Stimulated activated CD8-positive, alpha-beta memory T cell treated with anti-CD3 and anti-CD28 coated beads, Interleukin-12 subunit alpha, Interleukin-12 subunit beta, amount 100 ng/mL, for 24 hours (primary cell): ENCODE data around the gene GOLGA6B.
"Not testable (repeated sequence)": the region's sequence is repeated elsewhere in the genome, so short reads cannot be mapped to it uniquely, and the experiment has no call there.

ENCODE experiments used
- DNase-seq: peaks from one replicate; pipeline ENCODE4 v3.0.0-alpha.2; 2020; ENCODE audit errors: extremely low read depth

GOLGA6B gene, protein sequence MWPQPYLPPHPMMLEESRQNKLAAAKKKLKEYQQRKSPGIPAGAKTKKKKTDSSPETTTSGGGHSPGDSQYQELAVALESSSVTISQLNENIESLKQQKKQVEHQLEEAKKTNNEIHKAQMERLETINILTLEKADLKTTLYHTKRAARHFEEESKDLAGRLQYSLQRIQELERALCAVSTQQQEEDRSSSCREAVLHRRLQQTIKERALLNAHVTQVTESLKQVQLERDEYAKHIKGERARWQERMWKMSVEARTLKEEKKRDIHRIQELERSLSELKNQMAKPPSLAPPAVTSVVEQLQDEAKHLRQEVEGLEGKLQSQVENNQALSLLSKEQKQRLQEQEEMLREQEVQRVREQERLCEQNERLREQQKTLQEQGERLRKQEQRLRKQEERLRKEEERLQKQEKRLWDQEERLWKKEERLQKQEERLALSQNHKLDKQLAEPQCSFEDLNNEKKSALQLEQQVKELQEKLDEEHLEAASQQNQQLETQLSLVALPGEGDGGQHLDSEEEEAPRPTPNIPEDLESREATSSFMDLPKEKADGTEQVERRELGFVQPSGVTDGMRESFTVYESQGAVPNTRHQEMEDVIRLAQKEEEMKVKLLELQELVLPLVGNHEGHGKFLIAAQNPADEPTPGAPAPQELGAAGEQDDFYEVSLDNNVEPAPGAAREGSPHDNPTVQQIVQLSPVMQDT

DNA sequence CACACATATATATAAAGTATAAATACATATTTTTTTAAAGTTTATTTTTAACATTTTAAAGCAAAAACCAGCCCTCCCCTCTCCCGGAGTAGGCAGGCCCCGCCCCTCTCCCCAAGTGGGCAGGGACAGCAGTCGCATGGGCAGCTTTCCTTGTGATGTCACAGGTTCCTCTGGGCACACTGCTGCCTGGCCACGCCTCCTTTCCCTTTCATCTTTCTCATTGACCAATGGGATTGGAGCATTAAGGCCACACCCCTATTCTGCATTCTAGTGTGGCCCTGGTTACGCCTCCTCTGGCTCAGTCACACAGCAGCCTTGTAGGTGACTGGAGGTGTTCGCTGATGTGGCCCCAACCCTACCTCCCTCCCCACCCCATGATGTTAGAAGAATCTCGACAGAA, at the start of gene GOLGA6B:
Gene GOLGA6B (plus strand): TSS at position 301 of the 400 bp plus-strand sequence. CDS start 41 bp downstream, at position 342.
- not testable (repeated sequence) for DNase-seq

GRCh38 chr15:72604794-72605193, 49.7 kb upstream of the GOLGA6B start:
- DNase-seq, result no peak

DNA sequence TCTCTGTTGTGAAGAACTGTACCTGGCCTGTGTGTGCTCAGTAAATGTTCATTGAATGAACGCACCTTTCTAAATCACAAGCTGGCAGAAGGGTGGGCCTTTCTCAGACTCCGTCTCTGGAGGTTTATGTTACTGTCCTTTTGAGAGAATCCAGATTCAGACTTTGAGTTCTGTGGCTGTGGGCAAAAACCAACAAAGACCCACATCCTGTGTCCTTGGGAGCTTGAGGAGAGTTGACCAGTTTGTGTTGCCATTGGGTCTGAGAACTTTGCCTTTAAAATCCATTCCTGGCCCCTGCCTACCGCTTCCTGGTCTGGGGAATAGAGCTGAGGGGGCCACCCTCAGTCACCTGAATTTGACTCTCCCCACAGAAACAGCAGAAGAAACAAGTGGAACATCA, 46.4 kb upstream of the GOLGA6B start:
- not testable (repeated sequence) for DNase-seq

- DNase-seq, result no peak
These were observed 44.6 kb upstream of the GOLGA6B start for GRCh38 chr15:72609862-72610261.

- not testable (repeated sequence) for DNase-seq
These were observed 42.2 kb upstream of the GOLGA6B start for GRCh38 chr15:72612324-72612723.

DNA sequence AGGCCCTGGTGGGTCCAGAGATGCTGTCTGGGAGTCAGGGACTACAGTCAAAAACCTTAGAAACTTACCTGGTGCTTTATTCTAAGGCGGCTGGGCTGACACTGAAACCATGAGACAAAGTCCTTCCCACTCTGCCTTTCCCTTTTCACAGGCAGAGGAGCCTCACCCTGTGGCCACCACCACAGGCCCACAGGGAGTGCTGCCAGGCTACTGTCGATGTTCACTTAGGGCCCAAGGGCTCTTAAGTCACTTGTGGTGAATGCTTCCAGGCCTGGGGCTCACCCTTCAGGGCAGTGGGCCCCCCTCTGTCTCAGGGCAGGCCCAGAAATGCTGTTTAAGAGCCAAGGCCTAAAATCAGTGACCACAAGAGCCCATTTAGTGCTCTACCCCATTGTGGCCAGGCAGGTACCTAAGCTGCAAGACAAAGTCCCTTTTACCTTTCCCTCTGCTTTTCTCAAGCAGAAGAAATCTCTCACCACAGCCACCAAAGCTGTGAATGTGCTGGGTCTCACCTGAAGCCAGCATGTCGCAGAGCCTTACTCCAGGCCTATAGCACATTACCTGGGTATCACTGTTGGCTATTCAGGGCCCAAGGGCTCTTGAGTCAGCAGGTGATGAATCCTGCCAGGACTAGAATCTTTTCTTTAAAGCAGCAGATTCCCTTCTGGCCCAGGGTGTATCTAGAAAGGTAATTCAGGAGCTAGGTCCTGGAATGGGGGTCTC, 39.5 kb upstream of the GOLGA6B start:
- no peak for DNase-seq

- not testable (repeated sequence) for DNase-seq
These were observed 38.8 kb upstream of the GOLGA6B start for GRCh38 chr15:72615533-72616233.

DNA sequence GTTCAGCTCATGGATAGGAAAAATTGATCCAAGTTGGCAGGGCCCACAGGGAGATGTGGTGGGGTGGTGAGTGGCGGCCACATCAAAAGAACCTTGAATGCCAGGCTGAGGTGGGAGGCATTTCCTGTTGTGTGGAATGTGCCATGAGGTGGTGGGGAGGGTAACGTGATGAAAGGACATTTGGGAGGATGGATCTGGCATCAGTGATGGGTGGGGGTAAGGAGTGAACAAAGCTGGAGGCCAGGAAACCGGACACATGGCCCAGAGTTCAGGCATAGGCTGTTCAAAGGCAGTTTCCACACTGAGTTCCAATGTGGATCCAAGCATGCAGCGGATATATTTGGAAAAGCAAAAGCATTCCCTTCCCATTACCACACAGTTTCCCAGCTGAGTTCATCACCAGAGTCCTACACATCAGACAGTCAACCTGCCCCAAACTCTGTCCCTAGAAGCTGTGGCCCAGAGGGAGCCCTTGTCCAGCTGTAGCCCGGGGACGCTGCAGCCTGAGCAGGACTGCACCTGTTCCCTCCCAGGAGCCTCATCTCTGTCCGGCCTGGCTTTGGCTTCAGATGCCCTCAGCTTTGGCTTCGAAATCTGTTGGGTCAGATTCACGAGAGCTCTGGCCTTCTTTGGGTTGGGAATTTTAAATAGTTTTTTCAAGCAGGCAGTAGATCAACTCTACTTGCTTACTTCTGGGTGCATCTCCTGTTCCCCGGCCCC, 37.8 kb upstream of the GOLGA6B start:
- no peak for DNase-seq

DNA sequence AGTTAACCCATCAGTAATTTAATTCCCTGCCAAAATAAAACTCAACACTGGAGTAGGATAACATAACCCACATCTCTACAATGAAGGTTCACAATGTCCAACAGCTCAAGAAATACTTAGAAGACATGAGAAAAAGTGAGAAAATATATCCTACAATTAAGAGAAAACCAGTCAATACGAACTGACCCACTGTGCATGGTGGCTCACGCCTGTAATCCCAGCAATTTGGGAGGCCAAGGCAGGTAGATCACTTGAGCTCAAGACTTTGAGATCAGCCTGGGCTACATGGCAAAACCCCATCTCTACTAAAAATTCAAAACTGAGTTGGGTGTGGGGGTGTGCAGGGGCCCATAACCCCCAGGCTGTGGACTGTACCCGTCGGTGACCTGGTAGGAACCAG, 30.6 kb upstream of the GOLGA6B start:
- not testable (repeated sequence) for DNase-seq

GRCh38 chr15:72626153-72626552, 28.3 kb upstream of the GOLGA6B start:
- not testable (repeated sequence) for DNase-seq

DNA sequence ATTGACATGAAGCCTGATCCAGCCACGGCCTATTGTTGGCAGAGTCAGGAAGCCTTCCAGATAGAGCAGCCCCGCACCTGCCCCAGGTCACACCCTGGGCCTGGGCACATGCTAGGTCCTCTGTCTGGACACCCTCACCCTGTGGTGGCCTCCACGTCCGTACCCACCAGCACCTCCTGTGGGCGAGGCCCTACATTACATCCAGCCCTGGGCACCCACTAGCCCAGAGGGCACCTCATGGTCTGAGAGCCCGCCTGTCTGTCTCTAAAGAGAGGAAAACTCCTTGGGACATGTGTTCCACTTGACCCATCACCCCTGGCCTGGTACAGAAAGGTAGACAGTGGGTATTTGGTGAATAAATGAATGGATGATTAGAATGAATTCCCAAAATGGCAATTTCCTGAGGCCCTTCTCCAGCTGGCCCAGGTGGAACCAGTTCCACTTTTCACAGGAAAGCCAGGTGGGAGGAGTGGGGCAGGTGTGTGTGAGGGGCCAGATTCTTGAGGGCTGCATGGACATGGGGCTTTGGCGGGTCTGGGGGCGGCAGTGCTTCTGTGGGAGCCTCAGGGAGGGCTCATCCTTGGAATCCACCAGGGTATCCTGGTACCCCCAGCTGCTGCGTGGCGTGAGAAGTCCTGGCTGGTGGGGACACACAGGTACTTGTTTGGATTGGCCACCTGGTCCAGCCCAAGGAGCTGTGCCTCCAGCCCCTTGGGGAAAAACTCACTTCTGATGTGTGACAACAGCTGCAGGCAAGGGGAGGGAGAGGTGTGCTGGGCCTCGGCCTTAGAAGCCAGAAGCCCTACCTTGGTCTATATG, 26.0 kb upstream of the GOLGA6B start:
- DNase-seq, result not testable (repeated sequence)

DNA sequence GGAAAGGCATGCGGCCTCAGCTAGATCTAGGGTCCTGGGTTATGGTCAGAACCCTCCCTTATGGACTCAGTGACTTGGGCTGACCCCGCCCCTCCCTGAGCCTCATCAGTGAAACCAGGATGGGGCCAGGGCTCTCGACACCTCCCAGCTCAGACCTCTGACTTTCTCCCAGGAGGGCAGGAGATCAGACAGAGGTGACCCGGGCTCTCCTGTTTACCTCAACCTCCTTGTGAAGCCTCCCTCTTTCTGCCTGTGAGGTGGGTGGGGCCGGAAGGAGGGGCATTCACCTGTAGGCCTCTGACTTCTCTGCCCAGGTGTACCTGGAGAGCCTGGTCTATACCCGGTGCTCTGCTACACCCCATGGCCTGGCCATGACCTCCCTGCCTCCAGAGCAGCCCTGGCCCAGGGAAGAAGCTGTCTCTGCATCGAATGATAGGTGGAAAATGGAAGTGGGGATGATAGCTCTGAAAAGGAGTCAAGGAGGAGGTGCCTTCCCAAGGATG, 25.4 kb upstream of the GOLGA6B start:
- DNase-seq, result not testable (repeated sequence)

- not testable (repeated sequence) for DNase-seq
These were observed 17.8 kb upstream of the GOLGA6B start for GRCh38 chr15:72636519-72637282.

GRCh38 chr15:72639759-72640483, 14.6 kb upstream of the GOLGA6B start:
- not testable (repeated sequence) for DNase-seq

GRCh38 chr15:72642271-72642670, 12.2 kb upstream of the GOLGA6B start:
- DNase-seq, result not testable (repeated sequence)

DNA sequence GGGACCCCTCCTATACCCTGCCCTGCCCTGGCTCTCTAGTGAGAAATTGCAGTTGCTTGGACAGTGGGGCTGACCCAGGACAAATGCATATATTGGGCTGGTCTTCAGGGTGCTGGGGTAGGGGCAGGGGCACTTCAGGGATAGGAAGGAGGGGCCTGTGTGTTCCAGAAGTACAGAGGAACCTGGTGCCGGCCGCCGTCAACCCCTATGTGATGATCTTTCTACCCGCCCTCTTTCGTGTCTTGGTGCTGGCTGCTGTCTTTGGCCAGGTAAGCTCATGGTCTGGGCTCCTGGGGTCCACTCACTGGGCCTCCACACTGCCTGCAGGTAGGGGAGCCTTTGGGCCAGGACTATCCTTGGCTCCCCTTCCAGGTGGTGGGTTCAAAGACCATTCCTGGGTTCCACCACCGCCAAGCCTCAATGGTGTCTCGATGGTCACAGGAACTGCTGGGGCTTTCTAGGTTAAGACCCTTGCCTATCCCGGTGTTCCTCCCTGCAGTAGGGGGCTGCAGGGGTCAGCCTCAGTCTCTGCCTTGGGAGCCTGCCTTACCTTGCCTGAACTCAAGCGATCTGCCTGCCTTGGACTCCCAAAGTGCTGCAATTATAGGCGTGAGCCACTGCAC, 5.8 kb upstream of the GOLGA6B start:
- not testable (repeated sequence) for DNase-seq

- DNase-seq, result not testable (repeated sequence)
These were observed 1.5 kb downstream of the GOLGA6B start for GRCh38 chr15:72656014-72656413.

DNA sequence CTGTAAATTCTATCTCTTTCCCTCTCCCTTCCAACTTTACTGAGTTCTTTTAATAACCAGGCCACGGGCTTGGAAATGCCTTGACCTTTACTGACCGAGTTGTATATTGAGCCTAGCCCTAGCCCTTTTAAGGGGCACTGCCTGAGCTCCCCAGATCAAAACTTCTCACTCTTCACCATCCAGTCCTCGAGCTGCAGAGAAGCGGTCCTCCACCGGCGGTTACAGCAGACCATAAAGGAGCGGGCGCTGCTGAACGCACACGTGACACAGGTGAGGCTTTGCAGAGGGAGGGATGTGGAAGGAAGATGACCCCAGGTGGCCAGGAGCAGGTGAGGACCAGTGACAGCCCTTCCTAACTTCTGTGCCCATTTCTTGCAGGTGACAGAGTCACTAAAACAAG, 6.6 kb downstream of the GOLGA6B start:
- not testable (repeated sequence) for DNase-seq
